ENCODE results near the gene AGT.
"Not testable (repeated sequence)": the region's sequence is repeated elsewhere in the genome, so short reads cannot be mapped to it uniquely, and the experiment has no call there.

Gene AGT

GRCh38 chr1:230701434-230701833, 12.5 kb downstream of the AGT start:
- TF ChIP-seq, protein P1, sequence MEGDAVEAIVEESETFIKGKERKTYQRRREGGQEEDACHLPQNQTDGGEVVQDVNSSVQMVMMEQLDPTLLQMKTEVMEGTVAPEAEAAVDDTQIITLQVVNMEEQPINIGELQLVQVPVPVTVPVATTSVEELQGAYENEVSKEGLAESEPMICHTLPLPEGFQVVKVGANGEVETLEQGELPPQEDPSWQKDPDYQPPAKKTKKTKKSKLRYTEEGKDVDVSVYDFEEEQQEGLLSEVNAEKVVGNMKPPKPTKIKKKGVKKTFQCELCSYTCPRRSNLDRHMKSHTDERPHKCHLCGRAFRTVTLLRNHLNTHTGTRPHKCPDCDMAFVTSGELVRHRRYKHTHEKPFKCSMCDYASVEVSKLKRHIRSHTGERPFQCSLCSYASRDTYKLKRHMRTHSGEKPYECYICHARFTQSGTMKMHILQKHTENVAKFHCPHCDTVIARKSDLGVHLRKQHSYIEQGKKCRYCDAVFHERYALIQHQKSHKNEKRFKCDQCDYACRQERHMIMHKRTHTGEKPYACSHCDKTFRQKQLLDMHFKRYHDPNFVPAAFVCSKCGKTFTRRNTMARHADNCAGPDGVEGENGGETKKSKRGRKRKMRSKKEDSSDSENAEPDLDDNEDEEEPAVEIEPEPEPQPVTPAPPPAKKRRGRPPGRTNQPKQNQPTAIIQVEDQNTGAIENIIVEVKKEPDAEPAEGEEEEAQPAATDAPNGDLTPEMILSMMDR (IDR thresholded peaks at IDR 0.05; ENCODE audit: insufficient read depth, low read length, poor library complexity, severe bottlenecking) = no peak
- peaks cover 1% of the 10 kb centered on the region; the same call in 1 of the 2 replicates for H3K27me3 ChIP-seq (replicated peaks; ENCODE audit: control insufficient read depth, insufficient read depth, low read length)
- no peak for DNase-seq (ENCODE audit: extremely low read depth, insufficient read length)
- H3K36me3 ChIP-seq (ENCODE audit: control insufficient read depth, insufficient read depth, low read length) = no peaks in the 10 kb centered on the region
- H3K4me3 ChIP-seq (replicated peaks; ENCODE audit: low read depth, low read length) = no peak overlapping the region

DNA sequence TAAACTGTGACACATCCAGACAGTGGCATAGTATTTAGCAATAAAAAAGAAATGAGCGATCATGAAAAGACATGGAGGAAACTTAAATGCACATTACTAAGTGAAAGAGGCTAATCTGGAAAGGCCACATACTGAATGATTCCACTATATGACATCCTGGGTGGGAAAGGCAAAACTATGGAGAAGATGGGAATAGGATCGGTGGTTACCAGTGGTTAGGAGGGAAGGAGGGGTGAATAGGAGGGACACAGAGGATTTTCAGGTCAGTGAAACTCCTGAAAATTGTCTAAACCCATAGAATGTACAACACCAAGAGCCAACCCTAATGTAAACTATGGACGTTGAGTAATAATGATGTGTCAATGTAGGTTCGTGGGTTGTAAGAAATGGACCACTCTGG, 13.8 kb downstream of the AGT start:
- TF ChIP-seq, protein P1 (IDR thresholded peaks at IDR 0.05; ENCODE audit: insufficient read depth, low read length, poor library complexity, severe bottlenecking) = no peak
- Histone ChIP-seq H3K4me3 (replicated peaks; ENCODE audit: low read depth, low read length) (no peak overlapping the region), H3K36me3 (ENCODE audit: control insufficient read depth, insufficient read depth, low read length) (no peaks in the 10 kb centered on the region)

DNA sequence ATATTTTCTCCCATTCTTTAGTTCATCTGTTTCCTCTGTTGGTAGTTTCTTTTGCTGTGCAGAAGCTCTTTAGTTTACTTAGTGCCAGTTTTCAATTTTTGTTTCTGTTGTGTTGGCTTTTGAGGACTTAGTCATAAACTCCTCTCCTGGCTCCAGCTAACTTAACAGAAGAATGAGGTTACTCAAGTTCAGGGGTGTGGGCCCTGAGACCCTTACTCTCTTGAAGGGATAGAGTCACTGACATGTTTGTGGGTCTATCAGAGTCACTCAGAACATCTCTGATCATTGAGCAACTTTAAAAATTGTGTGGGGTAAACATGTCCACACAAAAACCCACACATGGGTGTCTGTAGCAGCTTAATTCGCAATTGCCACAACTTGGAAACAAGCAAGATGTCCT, 14.2 kb downstream of the AGT start:
- TF ChIP-seq, protein P1 (IDR thresholded peaks at IDR 0.05; ENCODE audit: insufficient read depth, low read length, poor library complexity, severe bottlenecking) = no peak

More for the DNA sequence above, 13.8 kb downstream of the AGT start:
- DNase-seq (ENCODE audit: extremely low read depth, insufficient read length) = no peak
- H3K27me3 ChIP-seq (replicated peaks; ENCODE audit: control insufficient read depth, insufficient read depth, low read length) = peaks cover 1% of the 10 kb centered on the region; the same call in 1 of the 2 replicates

DNA sequence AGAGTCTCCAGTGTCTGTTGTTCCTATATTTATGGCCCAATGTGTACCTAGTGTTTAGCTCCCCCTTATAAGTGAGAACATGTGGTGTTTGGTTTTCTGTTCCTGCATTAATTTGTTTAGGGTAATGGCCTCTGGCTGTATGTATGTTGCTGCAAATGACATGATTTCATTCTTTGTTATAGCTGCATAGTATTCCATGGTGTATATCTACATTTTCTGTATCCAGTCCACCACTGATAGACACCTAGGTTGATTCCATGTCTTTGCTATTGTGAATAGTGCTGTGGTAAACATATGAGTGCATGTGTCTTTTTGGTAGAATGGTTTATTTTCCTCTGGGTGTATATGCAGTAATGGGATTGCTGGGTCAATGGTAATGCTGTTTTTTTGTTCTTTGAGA, 15.0 kb downstream of the AGT start:
- not testable (repeated sequence) for H3K4me3 ChIP-seq (replicated peaks; ENCODE audit: low read depth, low read length); H3K36me3 ChIP-seq (ENCODE audit: control insufficient read depth, insufficient read depth, low read length); DNase-seq (ENCODE audit: extremely low read depth, insufficient read length); H3K27me3 ChIP-seq (replicated peaks; ENCODE audit: control insufficient read depth, insufficient read depth, low read length)

More for the DNA sequence above, 14.2 kb downstream of the AGT start:
- H3K4me3 ChIP-seq (replicated peaks; ENCODE audit: low read depth, low read length) = no peak overlapping the region
- peaks cover 1% of the 10 kb centered on the region; the same call in 1 of the 2 replicates for H3K27me3 ChIP-seq (replicated peaks; ENCODE audit: control insufficient read depth, insufficient read depth, low read length)
- peaks cover 1% of the 10 kb centered on the region; the same call in 1 of the 2 replicates for H3K36me3 ChIP-seq (ENCODE audit: control insufficient read depth, insufficient read depth, low read length)
- DNase-seq (ENCODE audit: extremely low read depth, insufficient read length) = no peak

DNA sequence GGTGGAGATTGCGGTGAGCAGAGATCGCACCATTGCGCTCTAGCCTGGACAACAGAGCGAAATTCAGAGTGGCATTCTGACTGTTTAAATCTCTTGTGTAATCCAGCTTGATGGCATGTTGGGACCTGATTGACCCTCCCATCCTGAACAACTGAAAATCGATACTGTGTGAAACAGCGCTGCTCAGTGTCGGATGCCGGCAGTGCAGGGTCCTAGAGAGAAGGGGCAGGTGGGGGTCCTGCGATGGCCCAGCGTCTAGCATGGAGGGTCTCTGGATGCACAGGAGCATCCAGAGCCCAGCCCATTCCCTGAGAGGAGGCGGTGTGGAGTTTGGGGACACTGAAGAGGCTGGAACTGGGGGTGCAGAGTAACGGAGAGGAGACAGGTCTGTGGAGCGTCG, 15.8 kb downstream of the AGT start:
- Histone ChIP-seq H3K4me3 (replicated peaks; ENCODE audit: low read depth, low read length) (no peak overlapping the region), H3K27me3 (replicated peaks; ENCODE audit: control insufficient read depth, insufficient read depth, low read length) (no peaks in the 10 kb centered on the region), H3K36me3 (ENCODE audit: control insufficient read depth, insufficient read depth, low read length) (peaks cover 10% of the 10 kb centered on the region)
- TF ChIP-seq, protein P1 (IDR thresholded peaks at IDR 0.05; ENCODE audit: insufficient read depth, low read length, poor library complexity, severe bottlenecking) = no peak
- no peak for DNase-seq (ENCODE audit: extremely low read depth, insufficient read length)

DNA sequence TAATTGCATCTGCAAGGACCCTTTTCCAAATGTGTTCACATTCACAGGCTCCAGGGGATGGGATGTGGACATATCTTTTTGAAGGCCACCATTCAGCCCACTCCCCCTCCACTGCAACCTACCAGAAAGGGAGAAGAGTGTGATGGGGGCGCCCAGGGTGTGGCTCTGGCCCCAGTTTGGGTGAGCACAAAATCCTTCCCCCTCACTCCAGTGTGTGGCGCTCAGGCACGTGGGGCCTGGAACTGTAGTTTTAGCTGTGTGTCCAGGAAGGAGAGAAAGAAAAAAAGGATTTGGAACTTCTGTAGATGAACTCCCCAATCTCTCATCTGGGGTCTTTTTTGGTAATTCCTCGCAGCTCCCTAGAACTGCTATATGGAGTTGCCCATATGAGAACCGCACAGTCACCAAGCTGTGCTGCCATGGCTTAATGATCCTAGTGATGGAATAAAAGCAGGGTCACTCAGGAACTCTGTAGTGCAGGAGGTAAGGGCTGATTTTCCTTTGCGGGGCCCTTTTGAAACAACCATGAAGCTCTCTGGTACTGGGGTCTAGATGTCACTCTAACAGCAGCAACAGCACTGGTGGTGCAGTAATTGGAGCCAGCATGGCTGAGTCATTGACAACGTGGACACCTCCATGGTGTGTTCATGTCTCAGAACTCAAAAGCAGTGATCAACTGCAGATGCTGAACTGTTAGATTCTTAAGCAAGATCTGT, 17.0 kb downstream of the AGT start:
- DNase-seq (ENCODE audit: extremely low read depth, insufficient read length) = no peak
- TF ChIP-seq, protein P1 (IDR thresholded peaks at IDR 0.05; ENCODE audit: insufficient read depth, low read length, poor library complexity, severe bottlenecking) = no peak
- H3K4me3 ChIP-seq (replicated peaks; ENCODE audit: low read depth, low read length) = no peak overlapping the region
- H3K27me3 ChIP-seq (replicated peaks; ENCODE audit: control insufficient read depth, insufficient read depth, low read length) = no peaks in the 10 kb centered on the region
- H3K36me3 ChIP-seq (ENCODE audit: control insufficient read depth, insufficient read depth, low read length) = peaks cover 10% of the 10 kb centered on the region
